DND-41 (cell line): Measurements from ENCODE around the gene PRPF40B.

ENCODE experiments used
- EZH2 ChIP-seq: IDR thresholded peaks from 3 replicates; pipeline ENCODE4 v1.6.1; 2012; ENCODE audit warnings: borderline replicate concordance, low read depth, mild to moderate bottlenecking, moderate library complexity, low read length, inconsistent platforms; ENCODE audit not compliant: severe bottlenecking
- TF ChIP-seq, protein P1 (sequence below): IDR thresholded peaks from 2 replicates; pipeline ENCODE4 v1.5.1; 2012; ENCODE audit warnings: borderline replicate concordance, low read length, moderate library complexity, mild to moderate bottlenecking; ENCODE audit not compliant: poor library complexity, severe bottlenecking; ENCODE audit errors: extremely low read depth

- TF ChIP-seq, protein P1, sequence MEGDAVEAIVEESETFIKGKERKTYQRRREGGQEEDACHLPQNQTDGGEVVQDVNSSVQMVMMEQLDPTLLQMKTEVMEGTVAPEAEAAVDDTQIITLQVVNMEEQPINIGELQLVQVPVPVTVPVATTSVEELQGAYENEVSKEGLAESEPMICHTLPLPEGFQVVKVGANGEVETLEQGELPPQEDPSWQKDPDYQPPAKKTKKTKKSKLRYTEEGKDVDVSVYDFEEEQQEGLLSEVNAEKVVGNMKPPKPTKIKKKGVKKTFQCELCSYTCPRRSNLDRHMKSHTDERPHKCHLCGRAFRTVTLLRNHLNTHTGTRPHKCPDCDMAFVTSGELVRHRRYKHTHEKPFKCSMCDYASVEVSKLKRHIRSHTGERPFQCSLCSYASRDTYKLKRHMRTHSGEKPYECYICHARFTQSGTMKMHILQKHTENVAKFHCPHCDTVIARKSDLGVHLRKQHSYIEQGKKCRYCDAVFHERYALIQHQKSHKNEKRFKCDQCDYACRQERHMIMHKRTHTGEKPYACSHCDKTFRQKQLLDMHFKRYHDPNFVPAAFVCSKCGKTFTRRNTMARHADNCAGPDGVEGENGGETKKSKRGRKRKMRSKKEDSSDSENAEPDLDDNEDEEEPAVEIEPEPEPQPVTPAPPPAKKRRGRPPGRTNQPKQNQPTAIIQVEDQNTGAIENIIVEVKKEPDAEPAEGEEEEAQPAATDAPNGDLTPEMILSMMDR: no peak
- no peak for TF ChIP-seq EZH2
Observed at GRCh38 chr12:49646331-49646830, 23.0 kb downstream of the PRPF40B start.
